ENCODE data around the gene ACTG1. TPM values are rescaled to one million over a fixed set of nuclear protein-coding genes. Genes with fewer than 3 reads are reported as not detected.

ACTG1 gene
- total and polyA plus RNA-seq, 2 experiments from 2014 or later: 1,036 to 2,883 TPM

DNA sequence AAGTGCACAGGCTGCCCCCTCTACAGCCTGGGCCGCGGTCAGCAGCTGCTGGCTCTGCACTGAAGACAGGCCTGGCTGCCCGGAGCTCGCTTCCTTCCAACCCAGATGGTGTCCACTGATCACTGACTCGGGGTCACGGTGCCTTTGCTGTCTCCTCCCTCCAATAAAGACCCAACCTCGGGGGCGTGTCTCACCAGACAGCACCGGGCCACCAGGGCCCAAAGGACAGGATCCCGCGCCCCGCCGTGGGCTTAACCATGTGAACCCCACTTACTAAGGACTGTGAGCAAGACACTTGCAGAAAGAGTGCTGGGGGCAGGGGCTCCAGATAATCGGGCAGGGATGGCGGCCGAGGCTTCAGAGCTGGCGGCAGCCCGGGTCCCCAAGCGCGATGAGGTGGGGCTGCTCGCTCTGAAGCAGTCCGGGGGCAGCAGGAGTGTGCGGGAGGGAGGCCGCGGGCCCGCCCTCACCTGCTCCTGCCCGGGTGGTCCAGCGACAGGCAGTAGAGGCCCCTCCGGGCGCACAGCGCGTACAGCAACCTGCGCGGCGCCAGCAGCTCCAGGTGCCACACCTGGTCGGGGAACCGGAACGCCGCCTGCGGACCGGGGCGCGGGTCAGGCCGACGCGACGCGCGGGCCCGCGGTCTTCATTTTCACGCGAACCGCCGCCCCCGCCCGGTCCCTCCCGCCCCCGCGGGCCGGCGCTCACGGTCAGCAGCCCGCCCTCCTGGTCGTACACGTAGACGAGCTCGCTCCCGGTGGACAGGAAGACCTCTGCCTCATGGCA, 39.1 kb upstream of the ACTG1 start:
- TF ChIP-seq, protein P1, sequence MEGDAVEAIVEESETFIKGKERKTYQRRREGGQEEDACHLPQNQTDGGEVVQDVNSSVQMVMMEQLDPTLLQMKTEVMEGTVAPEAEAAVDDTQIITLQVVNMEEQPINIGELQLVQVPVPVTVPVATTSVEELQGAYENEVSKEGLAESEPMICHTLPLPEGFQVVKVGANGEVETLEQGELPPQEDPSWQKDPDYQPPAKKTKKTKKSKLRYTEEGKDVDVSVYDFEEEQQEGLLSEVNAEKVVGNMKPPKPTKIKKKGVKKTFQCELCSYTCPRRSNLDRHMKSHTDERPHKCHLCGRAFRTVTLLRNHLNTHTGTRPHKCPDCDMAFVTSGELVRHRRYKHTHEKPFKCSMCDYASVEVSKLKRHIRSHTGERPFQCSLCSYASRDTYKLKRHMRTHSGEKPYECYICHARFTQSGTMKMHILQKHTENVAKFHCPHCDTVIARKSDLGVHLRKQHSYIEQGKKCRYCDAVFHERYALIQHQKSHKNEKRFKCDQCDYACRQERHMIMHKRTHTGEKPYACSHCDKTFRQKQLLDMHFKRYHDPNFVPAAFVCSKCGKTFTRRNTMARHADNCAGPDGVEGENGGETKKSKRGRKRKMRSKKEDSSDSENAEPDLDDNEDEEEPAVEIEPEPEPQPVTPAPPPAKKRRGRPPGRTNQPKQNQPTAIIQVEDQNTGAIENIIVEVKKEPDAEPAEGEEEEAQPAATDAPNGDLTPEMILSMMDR (IDR thresholded peaks at IDR 0.05; ENCODE audit: low read depth, low read length): no peak
- Histone ChIP-seq H3K27me3 (no peaks in the 10 kb centered on the region), H3K27ac (peak overlapping the region; percentile 51), H3K9me3 (ENCODE audit: low read depth) (no peaks in the 10 kb centered on the region), H3K4me1 (ENCODE audit: low read depth) (peaks cover 25% of the 10 kb centered on the region), H3K36me3 (peaks cover 4% of the 10 kb centered on the region), H3K4me3 (peak overlapping the region; percentile 92)
- peak in 1 of 2 donors; percentile 43 for DNase-seq (ENCODE audit: low read depth in 1 of 2, low spot score in 1 of 2)

DNA sequence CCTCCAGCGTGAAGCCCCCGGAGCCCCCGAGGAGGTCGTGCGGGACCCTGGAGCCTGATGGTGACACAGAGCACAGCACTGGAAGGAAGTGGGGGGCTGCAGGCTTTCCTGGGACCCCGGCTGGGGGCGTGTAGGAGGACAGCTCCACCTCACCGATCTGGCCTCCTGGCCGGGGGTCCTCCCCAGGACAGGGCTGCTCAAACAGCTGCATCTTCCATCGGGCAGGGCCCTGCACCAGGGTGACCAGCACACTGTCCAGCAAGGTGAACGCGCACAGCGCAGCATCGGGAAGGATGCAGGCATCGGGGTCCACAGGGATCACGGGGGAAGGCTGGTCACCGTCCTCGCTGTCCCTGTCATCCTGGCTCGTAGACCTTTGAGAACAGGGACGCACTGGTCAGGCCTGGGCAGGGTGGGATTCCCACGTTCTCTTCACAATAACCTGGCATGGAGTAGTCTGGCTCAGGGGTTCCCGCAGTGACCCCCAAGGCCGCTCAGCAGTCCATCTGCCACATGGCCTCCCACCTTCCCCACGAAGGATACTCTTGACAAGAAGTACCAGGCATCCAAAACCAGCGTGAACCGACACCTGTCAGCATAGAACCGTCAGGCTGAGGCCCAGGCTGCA, 38.3 kb upstream of the ACTG1 start:
- Histone ChIP-seq H3K27me3 (no peaks in the 10 kb centered on the region), H3K4me1 (ENCODE audit: low read depth) (peaks cover 18% of the 10 kb centered on the region), H3K4me3 (peak overlapping the region; percentile 92), H3K36me3 (peaks cover 8% of the 10 kb centered on the region), H3K9me3 (ENCODE audit: low read depth) (no peaks in the 10 kb centered on the region), H3K27ac (no peak overlapping the region)
- TF ChIP-seq, protein P1 (IDR thresholded peaks at IDR 0.05; ENCODE audit: low read depth, low read length): no peak
- DNase-seq (ENCODE audit: low read depth in 1 of 2, low spot score in 1 of 2): no peak

DNA sequence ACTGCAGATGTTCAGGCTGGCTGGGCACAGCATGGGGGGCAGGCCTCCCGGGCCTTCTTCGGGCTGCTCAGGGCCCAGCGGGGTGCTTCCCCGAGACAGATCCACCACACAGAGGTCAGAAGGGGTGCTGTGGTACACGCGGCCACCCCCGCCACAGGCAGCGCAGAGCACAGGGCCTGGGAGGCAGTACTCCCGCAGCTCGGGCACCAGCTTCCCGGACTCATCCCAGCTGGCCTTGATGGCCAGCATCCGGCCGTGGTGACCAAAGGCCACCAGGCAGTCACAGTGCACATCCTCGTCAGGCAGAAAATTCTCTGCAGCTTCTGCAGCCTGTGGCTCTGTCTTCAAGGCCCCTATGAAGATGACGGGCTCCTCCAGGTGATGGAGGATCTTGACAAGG, 37.7 kb upstream of the ACTG1 start:
- no peaks in the 10 kb centered on the region for H3K9me3 ChIP-seq (ENCODE audit: low read depth)
- DNase-seq (ENCODE audit: low read depth in 1 of 2, low spot score in 1 of 2): no peak
- H3K4me1 ChIP-seq (ENCODE audit: low read depth): peaks cover 11% of the 10 kb centered on the region
- peaks cover 12% of the 10 kb centered on the region for H3K36me3 ChIP-seq
- H3K27ac ChIP-seq: no peak overlapping the region
- H3K27me3 ChIP-seq: no peaks in the 10 kb centered on the region
- TF ChIP-seq, protein P1 (IDR thresholded peaks at IDR 0.05; ENCODE audit: low read depth, low read length): no peak
- no peak overlapping the region for H3K4me3 ChIP-seq

DNA sequence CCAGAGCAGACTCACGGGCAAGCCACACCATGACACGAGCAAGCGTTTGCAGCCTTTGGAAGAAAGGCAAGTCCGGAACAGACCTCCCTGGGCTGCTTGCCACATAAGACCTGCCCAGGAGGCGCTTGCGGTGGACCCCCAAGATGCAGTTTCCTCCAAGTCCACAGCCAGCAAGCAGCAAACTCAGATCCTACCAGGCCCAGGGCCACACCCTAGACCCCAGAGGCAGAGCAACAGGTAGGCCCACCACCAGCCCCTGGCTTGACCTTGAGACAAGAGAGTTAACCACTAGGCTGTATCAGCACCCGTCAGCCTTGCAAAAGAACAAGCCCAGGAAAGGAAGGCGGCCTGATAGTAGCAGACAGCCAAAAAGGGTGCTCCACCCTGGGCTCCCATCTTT, 37.2 kb upstream of the ACTG1 start:
- Histone ChIP-seq H3K27ac (no peak overlapping the region), H3K9me3 (ENCODE audit: low read depth) (no peaks in the 10 kb centered on the region), H3K27me3 (no peaks in the 10 kb centered on the region), H3K4me3 (no peak overlapping the region), H3K36me3 (peaks cover 17% of the 10 kb centered on the region), H3K4me1 (ENCODE audit: low read depth) (peaks cover 11% of the 10 kb centered on the region)
- TF ChIP-seq, protein P1 (IDR thresholded peaks at IDR 0.05; ENCODE audit: low read depth, low read length): no peak
- DNase-seq (ENCODE audit: low read depth in 1 of 2, low spot score in 1 of 2): no peak

DNA sequence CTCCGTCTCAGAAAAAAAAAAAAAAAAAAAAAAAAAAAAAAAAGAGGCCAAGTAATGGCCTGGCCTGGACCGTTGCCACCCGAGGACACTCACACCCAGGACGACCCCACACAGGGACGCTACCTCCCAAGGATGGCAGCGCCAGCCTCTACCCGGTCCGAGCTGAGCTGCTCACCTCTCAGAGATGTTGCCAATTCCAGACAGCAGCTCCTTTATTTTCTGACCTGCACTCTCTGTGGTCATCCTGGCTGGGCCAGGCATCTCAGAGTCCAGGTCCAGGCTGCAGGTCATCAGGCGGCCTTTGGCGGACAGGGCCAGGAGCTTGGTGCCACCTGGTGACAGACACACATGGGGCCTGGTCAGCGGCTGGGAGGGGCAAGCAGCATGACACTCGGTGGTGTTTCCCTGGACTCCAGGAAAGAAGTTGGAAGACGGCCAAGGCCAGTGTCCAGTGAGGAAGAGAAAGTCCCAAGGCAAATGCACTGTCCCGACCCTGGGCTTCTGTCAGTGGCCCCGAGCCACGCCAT, 36.5 kb upstream of the ACTG1 start:
- H3K4me3 ChIP-seq: no peak overlapping the region
- H3K27me3 ChIP-seq: no peaks in the 10 kb centered on the region
- TF ChIP-seq, protein P1 (IDR thresholded peaks at IDR 0.05; ENCODE audit: low read depth, low read length): no peak
- peaks cover 11% of the 10 kb centered on the region for H3K4me1 ChIP-seq (ENCODE audit: low read depth)
- H3K9me3 ChIP-seq (ENCODE audit: low read depth): no peaks in the 10 kb centered on the region
- H3K36me3 ChIP-seq: peaks cover 18% of the 10 kb centered on the region
- DNase-seq (ENCODE audit: low read depth in 1 of 2, low spot score in 1 of 2): no peak
- no peak overlapping the region for H3K27ac ChIP-seq
